K562 (cell line): Measurements from ENCODE around the gene FAM118B. TPM values are rescaled to one million over a fixed set of nuclear protein-coding genes. Genes with fewer than 3 reads are reported as not detected.
A peak's percentile ranks its signal among the peaks of the same experiment; 100 is the strongest.

ENCODE experiments used
- EP400 ChIP-seq: fragments of 450-650 bp; IDR thresholded peaks from 2 replicates; pipeline ENCODE4 v1.6.1; 2017; ENCODE audit warnings: antibody characterized with exemption, mild to moderate bottlenecking, moderate library complexity
- FOS ChIP-seq: IDR thresholded peaks from 3 replicates; pipeline ENCODE4 v1.6.1; 2011; ENCODE audit not compliant: insufficient read length; ENCODE audit errors: extremely low read depth
- FOXP1 ChIP-seq: sonication (generic); formaldehyde crosslinking; IDR thresholded peaks from 2 replicates; pipeline ENCODE4 v1.8.0; 2022; ENCODE audit warnings: mild to moderate bottlenecking, missing genetic modification reagents
- HCFC1 ChIP-seq: IDR thresholded peaks from 2 replicates; pipeline ENCODE4 v1.6.1; 2012; ENCODE audit warnings: low read depth, low read length, improper control_type of control experiment
- HMGN3 ChIP-seq: IDR thresholded peaks from 2 replicates; pipeline ENCODE4 v1.6.1; 2011; ENCODE audit warnings: borderline replicate concordance, low read depth, mild to moderate bottlenecking, mixed read lengths, low read length; ENCODE audit not compliant: insufficient read length; ENCODE audit errors: extremely low read depth
- JUND ChIP-seq, 2 experiments: IDR thresholded peaks; 2 replicates in 1 of 2; 3 replicates in 1 of 2; pipeline ENCODE4 v1.6.1; 2011; ENCODE audit warnings: borderline replicate concordance in 2 of 2, low read depth in 2 of 2, low read length in 2 of 2, improper control_type of control experiment in 1 of 2, missing biosample characterization in 1 of 2, missing genetic modification characterization in 1 of 2, missing genetic modification reagents in 1 of 2
- L3MBTL2 ChIP-seq: fragments of 450-650 bp; IDR thresholded peaks from 2 replicates; pipeline ENCODE4 v1.6.1; 2016; ENCODE audit warnings: mild to moderate bottlenecking, moderate library complexity
- POLR2G ChIP-seq: fragments of 200-400 bp; formaldehyde crosslinking; IDR thresholded peaks from 2 replicates; pipeline ENCODE4 v1.6.1; 2017; ENCODE audit warnings: low read depth, mild to moderate bottlenecking, antibody characterized with exemption, low read length, moderate library complexity
- RBFOX2 ChIP-seq: fragments of 200-400 bp; formaldehyde crosslinking; IDR thresholded peaks from 2 replicates; pipeline ENCODE4 v1.6.1; 2017; ENCODE audit warnings: low read depth, mild to moderate bottlenecking, low read length, moderate library complexity
- TCF7L2 ChIP-seq: fragments of 150-350 bp; IDR thresholded peaks from 2 replicates; pipeline ENCODE4 v1.6.1; 2016; ENCODE audit warnings: low read depth, mild to moderate bottlenecking, low read length, moderate library complexity
- U2AF1 ChIP-seq: fragments of 200-400 bp; formaldehyde crosslinking; optimal IDR thresholded peaks from 2 replicates; pipeline ENCODE3; 2017; ENCODE audit warnings: mild to moderate bottlenecking, low read depth, low read length, moderate library complexity
- ZFX ChIP-seq: sonication (generic); formaldehyde crosslinking; IDR thresholded peaks from 2 replicates; pipeline ENCODE4 v1.8.0; 2022; ENCODE audit warnings: mild to moderate bottlenecking, missing genetic modification reagents, moderate library complexity
- polyA plus RNA-seq, 8 experiments: library from polyadenylated mRNA; depleted of rRNA in 4 of 8; stranded (reverse) in 5 of 8; unstranded in 3 of 8; fragments of >200 nt; fragmentation: Nextera tagmentation in 2 of 8; fragmentation: Illumina TruSeq in 1 of 8; extraction: Ambion mirVana in 2 of 8; extraction: Trizol in 1 of 8; gene quantifications; 2 replicates each; pipeline versions ENCODE4 v1.2.1 to v1.2.3, GENCODE V29; 2011 to 2014; ENCODE audit warnings: inconsistent platforms in 1 of 8, missing spikeins in 1 of 8
- total RNA-seq, 7 experiments: library from RNA; depleted of rRNA in 6 of 7; stranded (reverse); fragments of >200 nt in 6 of 7; fragmentation: Illumina TruSeq in 2 of 7; extraction: Trizol in 2 of 7; gene quantifications; 2 replicates each; pipeline versions ENCODE4 v1.2.1 to v1.2.3, GENCODE V29; 2011 to 2021; ENCODE audit warnings: low replicate concordance in 1 of 7
- TF ChIP-seq, protein P1 (sequence below): fragments of 450-650 bp; formaldehyde crosslinking; IDR thresholded peaks from 2 replicates; pipeline ENCODE4 v1.4.0; 2022; ENCODE audit warnings: missing genetic modification characterization
- TF ChIP-seq, protein P2 (sequence below): sonication (generic); formaldehyde crosslinking; IDR thresholded peaks from 2 replicates; pipeline ENCODE4 v1.8.1; 2023; ENCODE audit warnings: mild to moderate bottlenecking, missing genetic modification reagents, moderate library complexity
- TF ChIP-seq, protein P3 (sequence below), 2 experiments: fragments of 450-650 bp; formaldehyde crosslinking in 1 of 2; IDR thresholded peaks; 2 replicates each; pipeline versions ENCODE4 v1.4.0 to v1.6.1; 2014 to 2020; ENCODE audit warnings: mild to moderate bottlenecking in 2 of 2, borderline replicate concordance in 1 of 2, low read depth in 1 of 2

Gene FAM118B
- total and polyA plus RNA-seq, 9 of the 15 experiments (the other 6 are each of a cell fraction or from before 2014, with no cell fraction given) = 12.0 to 49.0 (median 22.1) TPM

DNA sequence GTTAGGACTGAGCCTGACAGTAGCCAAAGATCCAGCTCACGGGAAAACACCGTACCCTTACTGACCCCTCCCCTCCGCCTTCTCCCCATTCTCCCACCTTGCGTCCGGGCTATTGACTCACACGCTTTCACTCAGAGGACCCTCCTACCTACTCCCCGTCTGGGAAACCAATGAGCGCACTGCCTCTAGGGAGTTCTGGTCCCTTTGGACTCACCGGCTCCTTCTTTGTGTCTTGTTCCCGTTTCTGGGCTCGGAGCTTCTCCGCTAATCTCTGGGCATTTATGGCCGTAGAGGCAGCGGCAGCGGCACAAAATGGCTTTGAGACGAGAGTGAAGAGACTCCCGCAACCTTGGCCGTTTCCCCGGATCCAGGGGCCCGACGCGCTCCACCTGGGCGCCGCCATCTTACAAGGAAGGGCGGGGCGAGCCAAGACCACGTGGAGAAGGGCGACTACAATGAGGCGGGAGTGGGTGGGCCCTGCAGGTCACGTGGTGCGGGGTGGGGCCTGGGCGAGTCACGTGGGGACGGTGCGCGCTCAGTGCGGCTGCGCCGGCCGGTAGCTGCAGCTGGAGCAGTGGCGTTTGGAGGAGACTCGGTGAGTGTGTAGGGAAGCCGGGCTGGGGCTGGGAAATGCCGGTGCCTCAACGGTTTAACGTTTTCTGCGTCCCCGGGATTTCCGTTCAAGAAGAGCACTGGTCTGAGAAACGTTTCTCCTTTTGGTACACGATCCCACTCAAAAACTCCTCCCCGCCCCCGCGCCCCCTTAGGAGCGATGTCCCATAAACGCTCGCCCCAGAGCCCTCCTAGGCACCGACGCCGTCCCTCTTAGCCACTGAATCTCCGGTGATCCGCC, at the start of gene FAM118B, which contains the start of gene RPUSD4 (continued):
- TF ChIP-seq, protein P1, sequence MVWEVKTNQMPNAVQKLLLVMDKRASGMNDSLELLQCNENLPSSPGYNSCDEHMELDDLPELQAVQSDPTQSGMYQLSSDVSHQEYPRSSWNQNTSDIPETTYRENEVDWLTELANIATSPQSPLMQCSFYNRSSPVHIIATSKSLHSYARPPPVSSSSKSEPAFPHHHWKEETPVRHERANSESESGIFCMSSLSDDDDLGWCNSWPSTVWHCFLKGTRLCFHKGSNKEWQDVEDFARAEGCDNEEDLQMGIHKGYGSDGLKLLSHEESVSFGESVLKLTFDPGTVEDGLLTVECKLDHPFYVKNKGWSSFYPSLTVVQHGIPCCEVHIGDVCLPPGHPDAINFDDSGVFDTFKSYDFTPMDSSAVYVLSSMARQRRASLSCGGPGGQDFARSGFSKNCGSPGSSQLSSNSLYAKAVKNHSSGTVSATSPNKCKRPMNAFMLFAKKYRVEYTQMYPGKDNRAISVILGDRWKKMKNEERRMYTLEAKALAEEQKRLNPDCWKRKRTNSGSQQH (CRISPR knock-in tag) = no peak
- TF ChIP-seq JUND (IDR thresholded peaks at IDR 0.05; ENCODE audit: borderline replicate concordance, low read depth, low read length) = peak; percentile 32; the same call in 1 of the 2 replicates
- TF ChIP-seq JUND (tag; IDR thresholded peaks at IDR 0.05; ENCODE audit: borderline replicate concordance, low read depth, low read length) = no peak
- TF ChIP-seq RBFOX2 = peak; percentile 95
- 0 out of 2 replicates have a peak, but pooled peaks have one; percentile 35 for TF ChIP-seq ZFX (CRISPR knock-in tag)
- TF ChIP-seq FOXP1 (CRISPR knock-in tag) = no peak
- peak; percentile 78 for TF ChIP-seq HCFC1
- peak; percentile 17; the same call in 1 of the 2 replicates for TF ChIP-seq TCF7L2
- no peak for TF ChIP-seq U2AF1
- peak; percentile 87 for TF ChIP-seq HMGN3
- peak; percentile 70 for TF ChIP-seq L3MBTL2
- TF ChIP-seq FOS = peak; percentile 92
- TF ChIP-seq EP400 = peak; percentile 95
- TF ChIP-seq POLR2G = peak; percentile 94
- TF ChIP-seq, protein P2, sequence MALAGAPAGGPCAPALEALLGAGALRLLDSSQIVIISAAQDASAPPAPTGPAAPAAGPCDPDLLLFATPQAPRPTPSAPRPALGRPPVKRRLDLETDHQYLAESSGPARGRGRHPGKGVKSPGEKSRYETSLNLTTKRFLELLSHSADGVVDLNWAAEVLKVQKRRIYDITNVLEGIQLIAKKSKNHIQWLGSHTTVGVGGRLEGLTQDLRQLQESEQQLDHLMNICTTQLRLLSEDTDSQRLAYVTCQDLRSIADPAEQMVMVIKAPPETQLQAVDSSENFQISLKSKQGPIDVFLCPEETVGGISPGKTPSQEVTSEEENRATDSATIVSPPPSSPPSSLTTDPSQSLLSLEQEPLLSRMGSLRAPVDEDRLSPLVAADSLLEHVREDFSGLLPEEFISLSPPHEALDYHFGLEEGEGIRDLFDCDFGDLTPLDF (CRISPR knock-in tag) = no peak
- TF ChIP-seq, protein P3, sequence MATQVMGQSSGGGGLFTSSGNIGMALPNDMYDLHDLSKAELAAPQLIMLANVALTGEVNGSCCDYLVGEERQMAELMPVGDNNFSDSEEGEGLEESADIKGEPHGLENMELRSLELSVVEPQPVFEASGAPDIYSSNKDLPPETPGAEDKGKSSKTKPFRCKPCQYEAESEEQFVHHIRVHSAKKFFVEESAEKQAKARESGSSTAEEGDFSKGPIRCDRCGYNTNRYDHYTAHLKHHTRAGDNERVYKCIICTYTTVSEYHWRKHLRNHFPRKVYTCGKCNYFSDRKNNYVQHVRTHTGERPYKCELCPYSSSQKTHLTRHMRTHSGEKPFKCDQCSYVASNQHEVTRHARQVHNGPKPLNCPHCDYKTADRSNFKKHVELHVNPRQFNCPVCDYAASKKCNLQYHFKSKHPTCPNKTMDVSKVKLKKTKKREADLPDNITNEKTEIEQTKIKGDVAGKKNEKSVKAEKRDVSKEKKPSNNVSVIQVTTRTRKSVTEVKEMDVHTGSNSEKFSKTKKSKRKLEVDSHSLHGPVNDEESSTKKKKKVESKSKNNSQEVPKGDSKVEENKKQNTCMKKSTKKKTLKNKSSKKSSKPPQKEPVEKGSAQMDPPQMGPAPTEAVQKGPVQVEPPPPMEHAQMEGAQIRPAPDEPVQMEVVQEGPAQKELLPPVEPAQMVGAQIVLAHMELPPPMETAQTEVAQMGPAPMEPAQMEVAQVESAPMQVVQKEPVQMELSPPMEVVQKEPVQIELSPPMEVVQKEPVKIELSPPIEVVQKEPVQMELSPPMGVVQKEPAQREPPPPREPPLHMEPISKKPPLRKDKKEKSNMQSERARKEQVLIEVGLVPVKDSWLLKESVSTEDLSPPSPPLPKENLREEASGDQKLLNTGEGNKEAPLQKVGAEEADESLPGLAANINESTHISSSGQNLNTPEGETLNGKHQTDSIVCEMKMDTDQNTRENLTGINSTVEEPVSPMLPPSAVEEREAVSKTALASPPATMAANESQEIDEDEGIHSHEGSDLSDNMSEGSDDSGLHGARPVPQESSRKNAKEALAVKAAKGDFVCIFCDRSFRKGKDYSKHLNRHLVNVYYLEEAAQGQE (IDR thresholded peaks at IDR 0.05; ENCODE audit: borderline replicate concordance) = peak; percentile 98
- TF ChIP-seq, protein P3 (CRISPR knock-in tag; IDR thresholded peaks at IDR 0.05; ENCODE audit: low read depth) = no peak
